T-helper 1 cell (primary cell): ENCODE results near the gene TAS2R20.

ENCODE experiments used
- DNase-seq, 5 donors: peaks; one replicate each; pipeline ENCODE4 v3.0.0-alpha.2; 2012 to 2020

The TAS2R20 gene

GRCh38 chr12:10959804-10960203 lies 38.3 kb downstream of the TAS2R20 start:
- DNase-seq = peak in 1 of 5 donors; percentile 10

DNA sequence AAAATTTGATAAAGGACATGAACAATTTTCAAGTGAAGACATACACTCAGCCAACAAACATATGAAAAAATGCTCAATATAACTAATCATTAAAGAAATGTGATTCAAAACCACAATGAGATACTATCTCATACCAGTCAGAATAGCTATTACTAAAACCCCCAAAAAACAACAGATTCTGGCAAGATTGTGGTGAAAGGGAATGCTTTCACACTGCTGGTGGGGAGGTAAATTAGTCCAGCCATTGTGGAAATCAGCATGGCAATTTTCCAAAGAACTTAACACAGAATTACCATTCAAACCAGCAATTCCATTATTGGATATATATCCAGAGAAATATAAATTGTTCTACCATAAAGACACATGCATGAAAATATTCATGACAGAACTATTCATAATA lies 40.4 kb downstream of the TAS2R20 start:
- DNase-seq = no peak

DNA sequence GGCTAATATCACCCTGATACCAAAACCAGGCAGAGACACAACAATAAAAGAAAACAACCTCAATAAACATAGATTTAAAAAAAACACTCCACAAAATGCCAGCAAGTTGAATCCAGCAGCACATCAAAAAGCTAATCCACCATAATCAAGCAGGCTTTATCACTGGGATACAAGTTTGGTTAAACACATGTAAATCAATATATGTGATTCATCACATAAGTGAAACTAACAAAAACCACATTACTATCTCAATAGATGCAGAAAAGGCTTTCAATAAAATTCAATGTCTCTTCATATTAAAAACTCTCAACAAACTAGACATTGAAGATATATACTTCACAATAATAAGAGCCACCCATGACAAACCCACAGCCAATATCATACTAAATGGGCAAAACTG lies 42.0 kb downstream of the TAS2R20 start:
- no peak for DNase-seq

- DNase-seq = no peak
These were observed 45.5 kb downstream of the TAS2R20 start for GRCh38 chr12:10952645-10953044.
